ENCODE measurements around the gene CRADD. TPM values are rescaled to one million over a fixed set of nuclear protein-coding genes. Genes with fewer than 3 reads are reported as not detected.
A peak's percentile ranks its signal among the peaks of the same experiment; 100 is the strongest.

Gene CRADD
- total and polyA plus RNA-seq, 2 of the 4 experiments (the other 2 are of a cell fraction), result 11.1 to 14.0 TPM

GRCh38 chr12:93824514-93825500 is 147.6 kb downstream of the CRADD start:
- no TSS peak for BruUV-seq (replicated peaks)
- Histone ChIP-seq H4K5ac (ENCODE audit: low read depth, low read length) (peak overlapping the region; percentile 60; the same call in 1 of the 2 replicates), H3K4me1 (ENCODE audit: control insufficient read depth, insufficient read depth, low read length) (peaks cover 12% of the 10 kb centered on the region), H4K8ac (ENCODE audit: low read depth in 2 of 2, low read length in 2 of 2) (peak overlapping the region; percentile 30 to 49; a peak in 2 of 4 replicates), H3K56ac (ENCODE audit: extremely low read depth, insufficient read depth, low read length) (no peak overlapping the region), H3K23ac (ENCODE audit: low read depth, low read length) (peak overlapping the region; percentile 48; the same call in 1 of the 2 replicates), H3K14ac (replicated peaks; ENCODE audit: low read depth, low read length) (0 out of 2 replicates have a peak overlapping the region, but pooled peaks have one; percentile 16), H2AK5ac (ENCODE audit: low read depth, low read length) (no peak overlapping the region), H3K4me3 (ENCODE audit: insufficient read depth, low read depth, low read length) (no peak overlapping the region), H2AK9ac (replicated peaks; ENCODE audit: low read depth, low read length, poor library complexity) (no peak overlapping the region), H4K91ac (ENCODE audit: insufficient read depth, low read depth, low read length) (peak overlapping the region; percentile 9; the same call in 1 of the 2 replicates), H2BK15ac (ENCODE audit: low read depth, low read length) (no peak overlapping the region), H3K79me1 (ENCODE audit: low read depth in 1 of 2, low read length in 2 of 2) (peaks cover 0 to 2% of the 10 kb centered on the region in 2 experiments; a peak in 1 of 4 replicates), H3K9ac (ENCODE audit: low read depth, low read length) (no peak overlapping the region; the same call in 1 of the 2 replicates), H3K18ac (ENCODE audit: low read depth, low read length) (peak overlapping the region; percentile 60), H3K27ac (ENCODE audit: insufficient read depth, low read length) (no peak overlapping the region), H3K36me3 (ENCODE audit: control insufficient read depth, insufficient read depth, low read length) (no peaks in the 10 kb centered on the region), H3K27me3 (ENCODE audit: control insufficient read depth, insufficient read depth, low read length) (no peaks in the 10 kb centered on the region), H4K20me1 (ENCODE audit: insufficient read depth, low read length) (no peaks in the 10 kb centered on the region), H2AFZ (replicated peaks; ENCODE audit: low read length, poor library complexity) (peak overlapping the region; percentile 55), H3K9me3 (ENCODE audit: control insufficient read depth, insufficient read depth, low read length) (no peaks in the 10 kb centered on the region), H2BK120ac (ENCODE audit: low read depth, low read length) (peak overlapping the region; percentile 4; the same call in 1 of the 2 replicates), H3K4me2 (ENCODE audit: low read depth, low read length) (peak overlapping the region; percentile 51), H2BK5ac (ENCODE audit: low read depth, low read length, poor library complexity, severe bottlenecking) (peak overlapping the region; percentile 1), H3K4ac (ENCODE audit: low read depth, low read length) (peak overlapping the region; percentile 34; the same call in 1 of the 2 replicates), H3K9me1 (ENCODE audit: insufficient read depth, low read length) (no peaks in the 10 kb centered on the region; the same call in 1 of the 2 replicates), H2BK20ac (ENCODE audit: low read depth, low read length) (no peak overlapping the region; the same call in 1 of the 2 replicates)
- ChIA-PET POLR2A (ENCODE audit: unreplicated experiment) (no interaction called here), CTCF (interaction anchor here (0.6 to 0.8 kb wide), 2 partner anchors 29 to 69 kb away, joined by 3 to 5 read pairs; no protein-coding TSS in a partner anchor)
- in situ Hi-C loops (cut with MboI; ENCODE audit: low sequenced_read_pairs) (no loop called here), dilution Hi-C loops (cut with HindIII; ENCODE audit: low sequenced_read_pairs, unreplicated experiment) (no loop called here), intact Hi-C loops (cut with micrococcal nuclease) (no loop called here)
- DNase-seq (peak; percentile 43), ATAC-seq (ENCODE audit: low read depth) (peak; percentile 76)
- no CpG with 5 or more reads among the region's 11 CpGs for WGBS, 2 experiments (ENCODE audit: extremely low coverage in 2 of 2, insufficient read length in 1 of 2)
- TF ChIP-seq RAD21 (IDR thresholded peaks at IDR 0.05; ENCODE audit: low read length), result no peak
- no peak for TF ChIP-seq FOS (IDR thresholded peaks at IDR 0.05; ENCODE audit: low read depth, low read length)
- no peak for TF ChIP-seq CTCF (conservative IDR thresholded peaks at IDR 0.05; ENCODE audit: low read depth, low read length)
- TF ChIP-seq NFE2L2 (IDR thresholded peaks at IDR 0.05; ENCODE audit: low read depth, low read length), result no peak
- no peak for TF ChIP-seq CHD1 (IDR thresholded peaks at IDR 0.05; ENCODE audit: low read depth, low read length)
- TF ChIP-seq RCOR1 (IDR thresholded peaks at IDR 0.05; ENCODE audit: insufficient replicate concordance, low read length), result no peak
- TF ChIP-seq CEBPB (IDR thresholded peaks at IDR 0.05; ENCODE audit: low read depth, low read length), result no peak
- no peak for TF ChIP-seq MAZ (IDR thresholded peaks at IDR 0.05; ENCODE audit: borderline replicate concordance, low read depth, low read length)
- no peak for TF ChIP-seq POLR2A (IDR thresholded peaks at IDR 0.05; ENCODE audit: low read depth, low read length)
- no peak for TF ChIP-seq SMC3 (IDR thresholded peaks at IDR 0.05; ENCODE audit: low read depth, low read length)
- TF ChIP-seq USF2 (IDR thresholded peaks at IDR 0.05; ENCODE audit: low read depth, low read length), result no peak
- no peak for TF ChIP-seq MXI1 (IDR thresholded peaks at IDR 0.05; ENCODE audit: borderline replicate concordance, low read depth, low read length)
- no peak for TF ChIP-seq ELK1 (IDR thresholded peaks at IDR 0.05; ENCODE audit: borderline replicate concordance, low read depth, low read length)

All from IMR-90 (cell line).